Loucy (cell line): ENCODE measurements around the gene PKD2L2.

ENCODE experiments used
- H2AFZ ChIP-seq: fragments of 200-600 bp; sonication (generic); 2 replicates; pipeline ENCODE4 v1.6.0; 2016; ENCODE audit warnings: antibody characterized with exemption, mild to moderate bottlenecking, low read length, moderate library complexity
- H3F3A ChIP-seq: fragments of 200-600 bp; 2 replicates; pipeline ENCODE4 v1.6.0; 2016; ENCODE audit warnings: antibody characterized with exemption, low read depth, mild to moderate bottlenecking
- H3K27me3 ChIP-seq: fragments of 200-600 bp; sonication (generic); 2 replicates; pipeline ENCODE4 v1.6.1; 2014; ENCODE audit warnings: low read length, mild to moderate bottlenecking; ENCODE audit not compliant: insufficient read depth, poor library complexity, severe bottlenecking
- H3K36me3 ChIP-seq: fragments of 200-600 bp; sonication (generic); 2 replicates; pipeline ENCODE4 v1.6.1; 2016; ENCODE audit warnings: low read length; ENCODE audit not compliant: insufficient read depth
- H3K4me1 ChIP-seq: fragments of 200-600 bp; sonication (generic); 2 replicates; pipeline ENCODE4 v1.5.1; 2014; ENCODE audit warnings: low read length, mild to moderate bottlenecking; ENCODE audit not compliant: insufficient read depth, poor library complexity, severe bottlenecking
- H3K4me2 ChIP-seq: fragments of 200-600 bp; sonication (generic); 2 replicates; pipeline ENCODE4 v1.6.0; 2014; ENCODE audit warnings: antibody characterized with exemption, low read length, low read depth, mild to moderate bottlenecking; ENCODE audit not compliant: poor library complexity, severe bottlenecking
- H3K4me3 ChIP-seq: fragments of 200-600 bp; sonication (generic); 2 replicates; pipeline ENCODE4 v1.5.1; 2014; ENCODE audit warnings: low read length, mild to moderate bottlenecking, mixed read lengths; ENCODE audit not compliant: poor library complexity, severe bottlenecking
- H3K79me2 ChIP-seq: fragments of 200-600 bp; sonication (generic); 2 replicates; pipeline ENCODE4 v1.6.1; 2014; ENCODE audit warnings: low read length; ENCODE audit not compliant: insufficient read depth
- H3K9ac ChIP-seq: fragments of 200-600 bp; sonication (generic); 2 replicates; pipeline ENCODE4 v1.6.0; 2014; ENCODE audit warnings: mild to moderate bottlenecking, low read depth, low read length, moderate library complexity; ENCODE audit not compliant: poor library complexity, severe bottlenecking
- H3K9me2 ChIP-seq: fragments of 200-600 bp; sonication (generic); replicated peaks from 2 replicates; pipeline ENCODE4 v1.6.1; 2016; ENCODE audit warnings: low read depth, low read length, mixed read lengths
- H3K9me3 ChIP-seq: fragments of 200-600 bp; sonication (generic); 2 replicates; pipeline ENCODE4 v1.6.1; 2014; ENCODE audit warnings: mild to moderate bottlenecking, antibody characterized with exemption, low read length, low read depth; ENCODE audit not compliant: insufficient read depth
- H4K20me1 ChIP-seq: fragments of 200-600 bp; sonication (generic); 2 replicates; pipeline ENCODE4 v1.6.0; 2014; ENCODE audit warnings: antibody characterized with exemption, low read length, mild to moderate bottlenecking; ENCODE audit not compliant: insufficient read depth, poor library complexity, severe bottlenecking
- EZH2phosphoT487 ChIP-seq: fragments of 200-600 bp; IDR thresholded peaks from 2 replicates; pipeline ENCODE4 v1.6.1; 2018; ENCODE audit warnings: antibody characterized with exemption, mild to moderate bottlenecking, moderate library complexity, borderline replicate concordance
- TF ChIP-seq, protein P1 (sequence below): fragments of 200-600 bp; sonication (generic); conservative IDR thresholded peaks from 2 replicates; pipeline ENCODE4 v1.5.1; 2014; ENCODE audit warnings: mild to moderate bottlenecking, antibody characterized with exemption, low read length

The PKD2L2 gene

DNA sequence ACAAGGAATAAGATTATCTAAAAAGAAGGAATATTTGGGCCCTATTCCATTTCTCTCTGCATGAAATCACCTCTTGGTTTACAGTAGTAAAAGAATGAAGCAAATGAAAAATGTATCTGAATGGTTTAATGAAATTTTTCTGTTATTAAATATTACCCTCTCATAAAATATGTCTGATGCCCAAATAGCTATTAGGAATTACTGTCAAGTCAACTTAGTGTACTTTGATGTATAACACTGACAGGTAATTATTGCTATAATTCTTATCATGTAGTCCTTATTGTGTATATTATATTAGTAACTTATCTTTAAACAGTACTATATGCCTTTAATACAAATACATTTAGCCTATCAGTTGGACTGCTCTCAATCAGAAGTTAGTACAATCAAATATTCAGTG lies 13.2 kb upstream of the PKD2L2 start:
- H3K27me3 ChIP-seq: no peaks in the 10 kb centered on the region
- H3K9me2 ChIP-seq: no peaks in the 10 kb centered on the region
- H3K4me1 ChIP-seq: no peaks in the 10 kb centered on the region
- H2AFZ ChIP-seq: no peak overlapping the region
- H3K9me3 ChIP-seq: no peaks in the 10 kb centered on the region
- TF ChIP-seq, protein P1, sequence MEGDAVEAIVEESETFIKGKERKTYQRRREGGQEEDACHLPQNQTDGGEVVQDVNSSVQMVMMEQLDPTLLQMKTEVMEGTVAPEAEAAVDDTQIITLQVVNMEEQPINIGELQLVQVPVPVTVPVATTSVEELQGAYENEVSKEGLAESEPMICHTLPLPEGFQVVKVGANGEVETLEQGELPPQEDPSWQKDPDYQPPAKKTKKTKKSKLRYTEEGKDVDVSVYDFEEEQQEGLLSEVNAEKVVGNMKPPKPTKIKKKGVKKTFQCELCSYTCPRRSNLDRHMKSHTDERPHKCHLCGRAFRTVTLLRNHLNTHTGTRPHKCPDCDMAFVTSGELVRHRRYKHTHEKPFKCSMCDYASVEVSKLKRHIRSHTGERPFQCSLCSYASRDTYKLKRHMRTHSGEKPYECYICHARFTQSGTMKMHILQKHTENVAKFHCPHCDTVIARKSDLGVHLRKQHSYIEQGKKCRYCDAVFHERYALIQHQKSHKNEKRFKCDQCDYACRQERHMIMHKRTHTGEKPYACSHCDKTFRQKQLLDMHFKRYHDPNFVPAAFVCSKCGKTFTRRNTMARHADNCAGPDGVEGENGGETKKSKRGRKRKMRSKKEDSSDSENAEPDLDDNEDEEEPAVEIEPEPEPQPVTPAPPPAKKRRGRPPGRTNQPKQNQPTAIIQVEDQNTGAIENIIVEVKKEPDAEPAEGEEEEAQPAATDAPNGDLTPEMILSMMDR: no peak
- TF ChIP-seq EZH2phosphoT487: no peak
- no peaks in the 10 kb centered on the region for H3K36me3 ChIP-seq
- H3K4me2 ChIP-seq: no peak overlapping the region
- no peaks in the 10 kb centered on the region for H4K20me1 ChIP-seq
- H3K4me3 ChIP-seq: no peak overlapping the region
- H3K9ac ChIP-seq: no peak overlapping the region
- no peaks in the 10 kb centered on the region for H3F3A ChIP-seq
- no peaks in the 10 kb centered on the region for H3K79me2 ChIP-seq

DNA sequence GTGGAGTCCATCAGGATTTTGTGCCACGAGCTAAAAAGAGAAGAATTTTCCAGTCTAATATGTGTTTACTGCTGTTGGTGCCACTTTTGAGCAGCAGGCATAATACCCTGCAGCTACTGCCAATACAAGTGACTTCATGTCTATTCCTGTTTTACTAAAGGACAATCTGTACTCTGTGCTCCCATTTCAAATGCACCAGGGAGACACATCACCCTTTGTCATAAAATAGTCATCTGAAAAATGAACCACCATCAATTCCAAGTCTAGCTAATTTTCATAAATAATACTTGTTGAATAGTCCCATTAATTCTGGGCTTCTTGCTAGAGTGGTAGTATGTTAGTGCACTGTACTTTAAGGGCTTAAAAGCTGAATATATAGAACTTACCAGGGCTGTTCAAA lies 8.9 kb upstream of the PKD2L2 start:
- no peaks in the 10 kb centered on the region for H3K9me2 ChIP-seq
- H3K4me3 ChIP-seq: no peak overlapping the region
- H3K9ac ChIP-seq: no peak overlapping the region
- TF ChIP-seq, protein P1: no peak
- TF ChIP-seq EZH2phosphoT487: no peak
- H3K4me1 ChIP-seq: no peaks in the 10 kb centered on the region
- no peak overlapping the region for H3K4me2 ChIP-seq
- H2AFZ ChIP-seq: no peak overlapping the region
- H3K9me3 ChIP-seq: no peaks in the 10 kb centered on the region
- H4K20me1 ChIP-seq: no peaks in the 10 kb centered on the region
- H3F3A ChIP-seq: no peaks in the 10 kb centered on the region
- no peaks in the 10 kb centered on the region for H3K27me3 ChIP-seq
- no peaks in the 10 kb centered on the region for H3K79me2 ChIP-seq
- no peaks in the 10 kb centered on the region for H3K36me3 ChIP-seq

DNA sequence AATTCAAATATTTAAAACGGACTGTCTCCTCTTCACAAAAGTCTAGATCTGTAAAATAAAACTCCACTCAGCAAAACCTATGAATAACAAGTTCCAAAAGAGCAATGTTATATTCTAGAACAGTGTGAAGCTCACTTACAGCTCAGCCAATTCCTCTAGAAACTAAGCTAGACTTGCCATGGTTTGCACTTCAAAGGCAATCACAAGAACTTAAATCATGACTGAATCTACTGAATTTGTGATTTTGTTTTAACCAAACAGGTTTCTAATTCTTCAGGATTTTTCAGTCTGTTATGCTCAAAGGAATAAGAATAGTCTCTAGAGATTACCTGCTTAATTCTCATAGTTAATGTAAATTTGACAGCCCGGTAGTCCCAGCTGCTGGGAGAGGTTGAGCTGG lies 1.4 kb upstream of the PKD2L2 start:
- no peak for TF ChIP-seq EZH2phosphoT487
- TF ChIP-seq, protein P1: no peak
- Histone ChIP-seq H3K27me3 (no peaks in the 10 kb centered on the region), H3K4me3 (peak overlapping the region; percentile 85), H3K9me2 (no peaks in the 10 kb centered on the region), H3K9ac (peak overlapping the region; percentile 89), H2AFZ (no peak overlapping the region), H3F3A (no peaks in the 10 kb centered on the region), H3K36me3 (no peaks in the 10 kb centered on the region), H3K4me1 (peaks cover 26% of the 10 kb centered on the region), H3K79me2 (peaks cover 10% of the 10 kb centered on the region), H3K9me3 (no peaks in the 10 kb centered on the region), H4K20me1 (no peaks in the 10 kb centered on the region), H3K4me2 (peak overlapping the region; percentile 89)
